ENCODE data around the gene GOLGA1.

The GOLGA1 gene

GRCh38 chr9:124880501-124880900 is 60.4 kb downstream of the GOLGA1 start:
- DNase-seq: no peak

- no peak for DNase-seq
Observed at GRCh38 chr9:124879226-124879625, 61.7 kb downstream of the GOLGA1 start.

- no peak for DNase-seq
Observed at GRCh38 chr9:124878518-124878917, 62.4 kb downstream of the GOLGA1 start.

- no peak for DNase-seq
Observed at GRCh38 chr9:124878021-124878420, 62.9 kb downstream of the GOLGA1 start.

GRCh38 chr9:124877021-124877782 is 63.7 kb downstream of the GOLGA1 start:
- DNase-seq: no peak

GRCh38 chr9:124875501-124875900 is 65.4 kb downstream of the GOLGA1 start:
- no peak for DNase-seq

GRCh38 chr9:124873664-124874063 is 67.2 kb downstream of the GOLGA1 start:
- peak; percentile 12 for DNase-seq

- DNase-seq: no peak
Observed at GRCh38 chr9:124871156-124871561, 69.7 kb downstream of the GOLGA1 start.

- no peak for DNase-seq
Observed at GRCh38 chr9:124870723-124871122, 70.2 kb downstream of the GOLGA1 start.

- DNase-seq: no peak
Observed at GRCh38 chr9:124869986-124870560, 70.8 kb downstream of the GOLGA1 start.

- no peak for DNase-seq
Observed at GRCh38 chr9:124869466-124869985, 71.4 kb downstream of the GOLGA1 start.

GRCh38 chr9:124868511-124869465 is 72.1 kb downstream of the GOLGA1 start:
- peak; percentile 54 for DNase-seq

- DNase-seq: no peak
Observed at GRCh38 chr9:124863371-124863871, 77.5 kb downstream of the GOLGA1 start.

GRCh38 chr9:124861342-124862229 is 79.3 kb downstream of the GOLGA1 start, which contains the start of the genes ARPC5L and RPL35:
TSS of gene ARPC5L (plus strand) at chr9:124862130. CDS start at chr9:124869291, 7,161 bp downstream.
TSS of gene RPL35 (minus strand) at chr9:124861957. CDS start at chr9:124861912, 45 bp downstream.
- peak; percentile 90 for DNase-seq

- no peak for DNase-seq
Observed at GRCh38 chr9:124860582-124861341, 80.1 kb downstream of the GOLGA1 start.

- DNase-seq: no peak
Observed at GRCh38 chr9:124859803-124860581, 80.9 kb downstream of the GOLGA1 start.

GRCh38 chr9:124858330-124859046 is 82.4 kb downstream of the GOLGA1 start:
- DNase-seq: no peak

GRCh38 chr9:124857533-124858162 is 83.2 kb downstream of the GOLGA1 start:
- DNase-seq: no peak

All from T1000 (cell line).